ENCODE measurements around the gene OTUD1. TPM values are rescaled to one million over a fixed set of nuclear protein-coding genes. Genes with fewer than 3 reads are reported as not detected.
"Not testable (repeated sequence)": the region's sequence is repeated elsewhere in the genome, so short reads cannot be mapped to it uniquely, and the experiment has no call there.

The OTUD1 gene, protein sequence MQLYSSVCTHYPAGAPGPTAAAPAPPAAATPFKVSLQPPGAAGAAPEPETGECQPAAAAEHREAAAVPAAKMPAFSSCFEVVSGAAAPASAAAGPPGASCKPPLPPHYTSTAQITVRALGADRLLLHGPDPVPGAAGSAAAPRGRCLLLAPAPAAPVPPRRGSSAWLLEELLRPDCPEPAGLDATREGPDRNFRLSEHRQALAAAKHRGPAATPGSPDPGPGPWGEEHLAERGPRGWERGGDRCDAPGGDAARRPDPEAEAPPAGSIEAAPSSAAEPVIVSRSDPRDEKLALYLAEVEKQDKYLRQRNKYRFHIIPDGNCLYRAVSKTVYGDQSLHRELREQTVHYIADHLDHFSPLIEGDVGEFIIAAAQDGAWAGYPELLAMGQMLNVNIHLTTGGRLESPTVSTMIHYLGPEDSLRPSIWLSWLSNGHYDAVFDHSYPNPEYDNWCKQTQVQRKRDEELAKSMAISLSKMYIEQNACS
- 27.1 TPM for total RNA-seq
- 14.1 TPM for polyA plus RNA-seq (ENCODE audit: insufficient read depth, low read depth, low replicate concordance)
- long read RNA-seq, donor 1, transcript OTUD1-201 (1 exons, 2,933 nt) = major isoform, 63 of 63 reads
- long read RNA-seq, donor 1, partial matches to known transcripts = 0 of 63 reads
- long read RNA-seq, donor 1, other reads (novel, unspliced or antisense) = 0 of 63 reads
- long read RNA-seq, donor 2, transcript OTUD1-201 (1 exons, 2,933 nt) = major isoform, 53 of 53 reads
- long read RNA-seq, donor 2, partial matches to known transcripts = 0 of 53 reads
- long read RNA-seq, donor 2, other reads (novel, unspliced or antisense) = 0 of 53 reads
- long read RNA-seq, donor 3, transcript OTUD1-201 (1 exons, 2,933 nt) = major isoform, 93 of 93 reads
- long read RNA-seq, donor 3, partial matches to known transcripts = 0 of 93 reads
- long read RNA-seq, donor 3, other reads (novel, unspliced or antisense) = 0 of 93 reads
- long read RNA-seq, donor 4, transcript OTUD1-201 (1 exons, 2,933 nt) = major isoform, 23 of 23 reads
- long read RNA-seq, donor 4, partial matches to known transcripts = 0 of 23 reads
- long read RNA-seq, donor 4, other reads (novel, unspliced or antisense) = 0 of 23 reads
- long read RNA-seq, donor 5, transcript OTUD1-201 (1 exons, 2,933 nt) = major isoform, 5 of 5 reads
- long read RNA-seq, donor 5, partial matches to known transcripts = 0 of 5 reads
- long read RNA-seq, donor 5, other reads (novel, unspliced or antisense) = 0 of 5 reads
- long read RNA-seq, donor 6, transcript OTUD1-201 (1 exons, 2,933 nt) = major isoform, 31 of 31 reads
- long read RNA-seq, donor 6, partial matches to known transcripts = 0 of 31 reads
- long read RNA-seq, donor 6, other reads (novel, unspliced or antisense) = 0 of 31 reads
- long read RNA-seq, donor 7, transcript OTUD1-201 (1 exons, 2,933 nt) = major isoform, 73 of 73 reads
- long read RNA-seq, donor 7, partial matches to known transcripts = 0 of 73 reads
- long read RNA-seq, donor 7, other reads (novel, unspliced or antisense) = 0 of 73 reads
- long read RNA-seq, donor 8, transcript OTUD1-201 (1 exons, 2,933 nt) = major isoform, 59 of 59 reads
- long read RNA-seq, donor 8, partial matches to known transcripts = 0 of 59 reads
- long read RNA-seq, donor 8, other reads (novel, unspliced or antisense) = 0 of 59 reads
- long read RNA-seq, donor 9, transcript OTUD1-201 (1 exons, 2,933 nt) = major isoform, 39 of 39 reads
- long read RNA-seq, donor 9, partial matches to known transcripts = 0 of 39 reads
- long read RNA-seq, donor 9, other reads (novel, unspliced or antisense) = 0 of 39 reads
- long read RNA-seq, donor 10, transcript OTUD1-201 (1 exons, 2,933 nt) = major isoform, 84 of 84 reads
- long read RNA-seq, donor 10, partial matches to known transcripts = 0 of 84 reads
- long read RNA-seq, donor 10, other reads (novel, unspliced or antisense) = 0 of 84 reads

DNA sequence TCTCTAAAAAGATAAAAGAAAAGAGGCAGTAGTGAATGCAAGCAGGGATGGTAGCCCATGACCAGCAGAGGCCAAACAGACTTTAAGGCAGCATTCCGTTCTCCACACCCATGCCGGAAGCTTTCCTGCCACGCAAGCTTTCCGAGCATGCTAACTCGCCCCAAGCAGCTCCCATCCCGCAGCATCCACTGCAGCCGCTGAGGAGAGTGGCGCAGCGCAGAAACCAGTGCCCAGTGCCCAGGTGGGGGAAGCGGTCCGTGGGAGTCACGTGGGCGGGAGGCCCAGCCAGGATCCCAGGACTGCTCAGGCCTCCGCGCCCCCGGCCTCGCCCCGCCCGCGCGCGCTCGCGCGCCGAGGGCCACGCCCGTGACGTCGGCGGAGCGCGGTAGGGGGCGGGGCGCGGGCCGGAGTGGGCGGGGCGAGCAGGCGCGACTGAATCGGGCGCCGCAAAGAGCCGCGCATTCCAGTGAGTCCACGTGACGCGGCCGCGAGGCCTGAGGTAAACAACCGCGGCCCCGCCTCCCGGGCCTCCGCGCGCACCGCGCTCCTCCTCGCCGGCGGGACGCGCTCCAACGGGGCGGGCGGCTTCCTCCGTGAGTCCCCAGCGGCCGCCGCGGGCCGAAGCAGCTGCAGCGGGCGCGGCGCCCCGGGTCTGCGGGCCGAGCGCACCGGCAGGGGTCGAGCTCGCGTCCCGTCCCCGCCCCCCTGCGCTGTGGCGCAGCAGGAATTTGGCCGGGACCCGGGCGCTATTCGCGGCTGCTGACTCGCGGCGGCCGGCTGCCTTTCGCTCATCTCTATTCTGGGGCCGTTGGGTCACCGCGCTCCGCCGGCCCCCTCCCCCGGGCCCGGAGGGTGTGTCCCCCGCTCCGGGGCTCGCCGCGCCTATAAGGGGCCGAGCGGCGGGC lies at the start of gene OTUD1:
TSS of gene OTUD1 (plus strand) at position 529 of the 905 bp plus-strand sequence. CDS start 383 bp downstream, outside the sequence.
- H3K27ac ChIP-seq (ENCODE audit: low read depth in 2 of 2, low read length in 2 of 2) = peak within 1 kb of the TSS; percentile 93

DNA sequence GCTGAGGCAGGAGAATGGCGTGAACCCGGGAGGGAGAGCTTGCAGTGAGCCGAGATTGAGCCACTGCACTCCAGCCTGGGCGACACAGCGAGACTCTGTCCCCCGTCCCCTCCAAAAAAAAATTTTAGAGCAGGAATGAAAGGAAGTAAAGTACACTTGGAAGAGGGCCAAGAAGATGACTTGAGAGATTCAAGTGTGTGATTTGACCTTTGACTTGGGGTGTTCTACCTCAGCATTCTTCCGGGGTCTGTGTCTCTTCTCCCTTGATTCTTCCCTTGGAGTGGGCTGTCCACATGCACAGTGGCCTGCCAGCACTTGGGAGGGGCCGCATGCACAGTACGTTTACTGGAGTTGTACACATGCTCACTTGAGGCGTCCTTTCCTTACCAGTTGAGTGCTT lies 48.5 kb upstream of the OTUD1 start:
- DNase-seq; H3K9ac ChIP-seq (ENCODE audit: low read length in 3 of 3); H3K27me3 ChIP-seq (ENCODE audit: control insufficient read depth, insufficient read depth, low read length); H3K36me3 ChIP-seq (ENCODE audit: control insufficient read depth in 2 of 3, insufficient read depth in 3 of 3, low read length in 3 of 3); H3K9me3 ChIP-seq (ENCODE audit: control insufficient read depth in 2 of 3, insufficient read depth in 1 of 3, low read length in 3 of 3); H3K27ac ChIP-seq (ENCODE audit: low read depth in 2 of 2, low read length in 2 of 2); FAIRE-seq; H3K4me1 ChIP-seq (ENCODE audit: control insufficient read depth in 2 of 3, insufficient read depth in 2 of 3, low read depth in 1 of 3, low read length in 3 of 3); H3K4me3 ChIP-seq (ENCODE audit: low read length in 3 of 3); intact Hi-C loops (cut with DNase I): not testable (repeated sequence)

More for the DNA sequence above, at the start of gene OTUD1:
- Histone ChIP-seq H3K9ac (ENCODE audit: low read length in 3 of 3) (peak within 1 kb of the TSS; percentile 64 to 95 (median 66)), H3K4me3 (ENCODE audit: low read length in 3 of 3) (peak within 1 kb of the TSS; percentile 80 to 94 (median 82)), H3K9me3 (ENCODE audit: control insufficient read depth in 2 of 3, insufficient read depth in 1 of 3, low read length in 3 of 3) (no peaks in the 10 kb centered on the region), H3K4me1 (ENCODE audit: control insufficient read depth in 2 of 3, insufficient read depth in 2 of 3, low read depth in 1 of 3, low read length in 3 of 3) (peaks cover 0 to 12% (median 3%) of the 10 kb centered on the region in 3 donors), H3K27me3 (ENCODE audit: control insufficient read depth, insufficient read depth, low read length) (no peaks in the 10 kb centered on the region), H3K36me3 (ENCODE audit: control insufficient read depth in 2 of 3, insufficient read depth in 3 of 3, low read length in 3 of 3) (no peaks in the 10 kb centered on the region)
- FAIRE-seq = no peak
- peak; percentile 94 to 99 (median 96) for DNase-seq
- intact Hi-C loops (cut with DNase I) = no loop called here
- TF ChIP-seq, protein P1, sequence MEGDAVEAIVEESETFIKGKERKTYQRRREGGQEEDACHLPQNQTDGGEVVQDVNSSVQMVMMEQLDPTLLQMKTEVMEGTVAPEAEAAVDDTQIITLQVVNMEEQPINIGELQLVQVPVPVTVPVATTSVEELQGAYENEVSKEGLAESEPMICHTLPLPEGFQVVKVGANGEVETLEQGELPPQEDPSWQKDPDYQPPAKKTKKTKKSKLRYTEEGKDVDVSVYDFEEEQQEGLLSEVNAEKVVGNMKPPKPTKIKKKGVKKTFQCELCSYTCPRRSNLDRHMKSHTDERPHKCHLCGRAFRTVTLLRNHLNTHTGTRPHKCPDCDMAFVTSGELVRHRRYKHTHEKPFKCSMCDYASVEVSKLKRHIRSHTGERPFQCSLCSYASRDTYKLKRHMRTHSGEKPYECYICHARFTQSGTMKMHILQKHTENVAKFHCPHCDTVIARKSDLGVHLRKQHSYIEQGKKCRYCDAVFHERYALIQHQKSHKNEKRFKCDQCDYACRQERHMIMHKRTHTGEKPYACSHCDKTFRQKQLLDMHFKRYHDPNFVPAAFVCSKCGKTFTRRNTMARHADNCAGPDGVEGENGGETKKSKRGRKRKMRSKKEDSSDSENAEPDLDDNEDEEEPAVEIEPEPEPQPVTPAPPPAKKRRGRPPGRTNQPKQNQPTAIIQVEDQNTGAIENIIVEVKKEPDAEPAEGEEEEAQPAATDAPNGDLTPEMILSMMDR (IDR thresholded peaks at IDR 0.05; ENCODE audit: borderline replicate concordance, extremely low read depth, insufficient read depth) = peak; percentile 19

DNA sequence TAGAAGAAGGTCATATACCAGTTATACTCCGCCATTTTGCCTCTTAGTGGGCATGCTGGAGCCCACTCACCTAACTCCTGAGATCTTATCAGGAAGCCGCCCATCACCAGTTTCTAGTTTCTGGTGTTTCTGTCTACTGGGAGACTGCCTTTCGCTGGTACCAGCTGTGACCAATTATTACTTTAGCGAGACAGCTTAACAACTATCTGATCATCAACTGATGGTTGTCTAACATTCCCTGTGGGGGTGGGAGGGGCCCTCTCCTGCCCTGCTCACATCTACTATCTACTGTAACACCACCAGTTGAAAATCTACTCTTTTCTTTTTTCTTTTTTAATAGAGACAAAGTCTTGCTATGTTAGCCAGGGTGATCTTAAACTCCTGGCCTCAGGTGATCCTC lies 48.1 kb upstream of the OTUD1 start:
- no peaks in the 10 kb centered on the region for H3K4me1 ChIP-seq (ENCODE audit: control insufficient read depth in 2 of 3, insufficient read depth in 2 of 3, low read depth in 1 of 3, low read length in 3 of 3)
- TF ChIP-seq, protein P1 (IDR thresholded peaks at IDR 0.05; ENCODE audit: borderline replicate concordance, extremely low read depth, insufficient read depth) = no peak
- no peak for DNase-seq
- no peak for FAIRE-seq
- H3K36me3 ChIP-seq (ENCODE audit: control insufficient read depth in 2 of 3, insufficient read depth in 3 of 3, low read length in 3 of 3) = no peaks in the 10 kb centered on the region
- H3K4me3 ChIP-seq (ENCODE audit: low read length in 3 of 3) = no peak overlapping the region
- H3K27me3 ChIP-seq (ENCODE audit: control insufficient read depth, insufficient read depth, low read length) = no peaks in the 10 kb centered on the region
- intact Hi-C loops (cut with DNase I) = no loop called here
- no peak overlapping the region for H3K27ac ChIP-seq (ENCODE audit: low read depth in 2 of 2, low read length in 2 of 2)
- no peak overlapping the region for H3K9ac ChIP-seq (ENCODE audit: low read length in 3 of 3)
- H3K9me3 ChIP-seq (ENCODE audit: control insufficient read depth in 2 of 3, insufficient read depth in 1 of 3, low read length in 3 of 3) = no peaks in the 10 kb centered on the region

Measured in kidney (tissue), 22 donors.